Muscle of leg (tissue), 11 donors: Measurements from ENCODE around the gene EXOC6B. TPM values are rescaled to one million over a fixed set of nuclear protein-coding genes. Genes with fewer than 3 reads are reported as not detected.
A peak's percentile ranks its signal among the peaks of the same experiment; 100 is the strongest.
"Not testable (repeated sequence)": the region's sequence is repeated elsewhere in the genome, so short reads cannot be mapped to it uniquely, and the experiment has no call there.

ENCODE experiments used
- DNase-seq: peaks from one replicate; pipeline ENCODE4 v3.0.0; 2013
- H3K27ac ChIP-seq: one replicate; pipeline ENCODE4 v1.5.1; 2013; ENCODE audit warnings: mild to moderate bottlenecking, low read length, control low read depth
- H3K27me3 ChIP-seq: one replicate; pipeline ENCODE4 v1.6.1; 2013; ENCODE audit warnings: low read length; ENCODE audit not compliant: control insufficient read depth, insufficient read depth
- H3K36me3 ChIP-seq: one replicate; pipeline ENCODE4 v1.6.1; 2013; ENCODE audit warnings: low read length; ENCODE audit not compliant: control insufficient read depth, insufficient read depth
- H3K4me1 ChIP-seq: one replicate; pipeline ENCODE4 v1.6.1; 2013; ENCODE audit warnings: low read length; ENCODE audit not compliant: control insufficient read depth, insufficient read depth
- H3K4me3 ChIP-seq: one replicate; pipeline ENCODE4 v1.5.1; 2013; ENCODE audit warnings: low read length, control low read depth
- H3K9me3 ChIP-seq: replicated peaks from 2 replicates; pipeline ENCODE4 v1.6.1; 2013; ENCODE audit warnings: low read depth, low read length; ENCODE audit not compliant: control insufficient read depth
- WGBS: methylation state at CpG from one replicate; pipeline ENCODE4 v1.1.5; 2013; ENCODE audit warnings: missing lambda C conversion rate; ENCODE audit not compliant: insufficient coverage; 5-methylcytosine and 5-hydroxymethylcytosine counted together
- polyA plus RNA-seq, 8 donors: library from polyadenylated mRNA; unstranded; fragments of 120-200 nt; gene quantifications; one replicate each; pipeline versions ENCODE4 v1.2.1 to v1.2.3, GENCODE V29; 2013; ENCODE audit warnings: inconsistent platforms in 1 of 8, low replicate concordance in 1 of 8; ENCODE audit not compliant: insufficient read length in 8 of 8, insufficient read depth in 1 of 8
- total RNA-seq: library from RNA; stranded (reverse); fragments of 120-200 nt; gene quantifications from one replicate; pipeline ENCODE4 v1.2.4, GENCODE V29; 2013

The EXOC6B gene
- total and polyA plus RNA-seq, 9 donors = 8.5 to 17.1 (median 10.8) TPM

DNA sequence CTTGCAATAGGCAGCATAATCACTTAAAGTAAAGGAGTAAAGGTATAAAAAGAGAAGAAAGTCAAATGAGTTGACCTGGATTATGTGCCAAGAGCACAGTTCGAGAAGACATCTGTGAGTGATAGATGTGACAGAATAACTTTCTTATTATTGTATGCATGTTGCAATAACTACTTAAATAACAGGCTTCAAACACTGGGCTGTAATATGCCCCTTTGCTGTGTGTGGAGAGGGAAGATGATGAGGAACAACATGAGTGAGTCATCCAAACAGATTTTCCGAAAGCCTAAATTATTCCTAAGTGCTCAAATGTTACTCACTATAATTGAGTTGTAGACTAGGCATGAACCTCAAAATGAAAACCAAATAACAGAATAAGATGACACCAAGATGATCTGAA, 328.1 kb downstream of the EXOC6B start:
- H3K4me1 ChIP-seq = no peaks in the 10 kb centered on the region
- WGBS = no CpG with 5 or more reads among the region's 2 CpGs
- H3K27me3 ChIP-seq = no peaks in the 10 kb centered on the region
- no peaks in the 10 kb centered on the region for H3K36me3 ChIP-seq
- DNase-seq = no peak
- H3K27ac ChIP-seq = no peak overlapping the region
- no peak overlapping the region for H3K4me3 ChIP-seq
- H3K9me3 ChIP-seq = no peaks in the 10 kb centered on the region

DNA sequence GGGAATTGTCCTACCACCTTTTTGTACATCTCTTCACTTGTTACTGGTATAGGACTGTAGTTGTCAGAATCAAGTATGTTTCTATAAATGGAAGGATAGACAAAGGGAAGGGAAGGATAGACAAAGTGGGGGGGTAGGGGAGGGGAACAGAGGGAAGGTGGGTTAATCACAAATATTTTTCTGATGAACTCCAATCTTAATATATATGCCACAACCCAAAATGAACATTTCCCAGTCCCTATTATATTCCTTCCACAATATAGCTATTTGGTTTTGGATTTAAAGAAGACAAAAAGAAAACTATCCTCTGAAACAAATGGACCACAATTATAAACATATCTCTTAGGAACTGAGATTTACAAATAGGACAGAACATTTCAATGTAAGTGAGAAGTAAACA, 329.4 kb downstream of the EXOC6B start:
- DNase-seq = no peak

DNA sequence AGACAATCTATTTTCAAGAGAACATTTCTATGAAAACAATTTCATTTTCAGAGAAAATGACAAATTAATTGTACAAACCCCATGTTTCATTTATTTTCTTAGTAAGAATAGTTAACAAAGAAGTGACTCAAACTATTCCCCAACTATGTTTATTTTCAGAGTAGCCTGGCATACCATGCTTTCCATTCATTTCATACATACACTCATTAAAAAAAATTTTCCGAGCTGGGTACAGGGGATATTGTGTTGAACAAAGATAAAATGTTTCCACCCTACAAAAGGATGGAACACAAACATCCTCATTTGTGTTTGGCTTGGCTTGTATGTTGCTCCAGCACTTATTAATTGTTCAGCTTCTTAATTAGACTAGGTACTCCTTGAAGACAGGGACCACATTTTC, 331.4 kb downstream of the EXOC6B start:
- H3K27ac ChIP-seq = no peak overlapping the region
- H3K27me3 ChIP-seq = no peaks in the 10 kb centered on the region
- no peaks in the 10 kb centered on the region for H3K36me3 ChIP-seq
- no peaks in the 10 kb centered on the region for H3K9me3 ChIP-seq
- no CpG with 5 or more reads among the region's 1 CpG for WGBS
- no peak overlapping the region for H3K4me3 ChIP-seq
- DNase-seq = no peak
- no peaks in the 10 kb centered on the region for H3K4me1 ChIP-seq

More for the DNA sequence above, 329.4 kb downstream of the EXOC6B start:
- no peak overlapping the region for H3K27ac ChIP-seq
- no peaks in the 10 kb centered on the region for H3K9me3 ChIP-seq
- H3K36me3 ChIP-seq = no peaks in the 10 kb centered on the region
- H3K4me3 ChIP-seq = no peak overlapping the region
- H3K4me1 ChIP-seq = no peaks in the 10 kb centered on the region
- H3K27me3 ChIP-seq = no peaks in the 10 kb centered on the region

DNA sequence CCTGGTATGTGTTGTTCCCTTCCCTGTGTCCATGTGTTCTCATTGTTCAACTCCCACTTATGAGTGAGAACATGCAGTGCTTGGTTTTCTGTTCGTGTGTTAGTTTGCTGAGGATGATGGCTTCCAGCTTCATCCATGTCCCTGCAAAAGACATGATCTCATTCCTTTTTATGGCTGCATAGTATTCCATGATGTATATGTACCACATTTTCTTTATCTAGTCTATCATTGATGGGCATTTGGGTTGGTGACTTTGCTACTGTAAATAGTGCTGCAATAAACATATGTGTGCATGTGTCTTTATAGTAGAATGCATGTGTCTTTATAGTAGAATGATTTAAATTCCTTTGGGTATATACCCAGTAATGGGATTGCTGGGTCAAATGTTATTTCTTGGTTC, 341.2 kb downstream of the EXOC6B start:
- WGBS = no CpG with 5 or more reads among the region's 1 CpG
- H3K9me3 ChIP-seq, H3K4me1 ChIP-seq, H3K4me3 ChIP-seq, DNase-seq, H3K27me3 ChIP-seq, H3K36me3 ChIP-seq, H3K27ac ChIP-seq: not testable (repeated sequence)

- Histone ChIP-seq H3K4me1 (no peaks in the 10 kb centered on the region), H3K27me3 (no peaks in the 10 kb centered on the region), H3K4me3 (no peak overlapping the region), H3K36me3 (no peaks in the 10 kb centered on the region), H3K27ac (no peak overlapping the region), H3K9me3 (no peaks in the 10 kb centered on the region)
- no peak for DNase-seq
- no CpG with 5 or more reads among the region's 2 CpGs for WGBS
Measured at GRCh38 chr2:72483346-72483745, 342.5 kb downstream of the EXOC6B start.

- no peak overlapping the region for H3K27ac ChIP-seq
- H3K9me3 ChIP-seq = peaks cover 13% of the 10 kb centered on the region
- WGBS = 89% methylated on average over 3 of the region's 3 CpGs
- H3K27me3 ChIP-seq = no peaks in the 10 kb centered on the region
- DNase-seq = no peak
- no peak overlapping the region for H3K4me3 ChIP-seq
- peaks cover 5% of the 10 kb centered on the region for H3K36me3 ChIP-seq
- H3K4me1 ChIP-seq = no peaks in the 10 kb centered on the region
Measured at GRCh38 chr2:72475246-72475645, 350.6 kb downstream of the EXOC6B start.

GRCh38 chr2:72457801-72458516, 367.9 kb downstream of the EXOC6B start:
- no peak overlapping the region for H3K27ac ChIP-seq
- H3K4me3 ChIP-seq = no peak overlapping the region
- H3K4me1 ChIP-seq = no peaks in the 10 kb centered on the region
- no CpG with 5 or more reads among the region's 6 CpGs for WGBS
- H3K36me3 ChIP-seq = no peaks in the 10 kb centered on the region
- peaks cover 3% of the 10 kb centered on the region for H3K9me3 ChIP-seq
- no peaks in the 10 kb centered on the region for H3K27me3 ChIP-seq
- peak; percentile 22 for DNase-seq

GRCh38 chr2:72454189-72454588, 371.6 kb downstream of the EXOC6B start:
- DNase-seq = no peak
- no peaks in the 10 kb centered on the region for H3K9me3 ChIP-seq
- H3K27me3 ChIP-seq = no peaks in the 10 kb centered on the region
- no peaks in the 10 kb centered on the region for H3K36me3 ChIP-seq
- H3K4me1 ChIP-seq = no peaks in the 10 kb centered on the region
- WGBS = 60% methylated on average over 1 of the region's 4 CpGs
- H3K27ac ChIP-seq = no peak overlapping the region
- no peak overlapping the region for H3K4me3 ChIP-seq

- H3K27me3 ChIP-seq = no peaks in the 10 kb centered on the region
- H3K36me3 ChIP-seq = no peaks in the 10 kb centered on the region
- no CpG with 5 or more reads among the region's 2 CpGs for WGBS
- H3K27ac ChIP-seq = no peak overlapping the region
- H3K4me1 ChIP-seq = no peaks in the 10 kb centered on the region
- no peak for DNase-seq
- no peak overlapping the region for H3K4me3 ChIP-seq
- H3K9me3 ChIP-seq = peaks cover 5% of the 10 kb centered on the region
Measured at GRCh38 chr2:72442270-72442669, 383.6 kb downstream of the EXOC6B start.

- Histone ChIP-seq H3K27ac (no peak overlapping the region), H3K9me3 (peaks cover 8% of the 10 kb centered on the region), H3K27me3 (no peaks in the 10 kb centered on the region), H3K4me1 (no peaks in the 10 kb centered on the region), H3K4me3 (no peak overlapping the region), H3K36me3 (no peaks in the 10 kb centered on the region)
- DNase-seq = no peak
- 92% methylated on average over 4 of the region's 5 CpGs for WGBS
Measured at GRCh38 chr2:72439892-72440291, 385.9 kb downstream of the EXOC6B start.

DNA sequence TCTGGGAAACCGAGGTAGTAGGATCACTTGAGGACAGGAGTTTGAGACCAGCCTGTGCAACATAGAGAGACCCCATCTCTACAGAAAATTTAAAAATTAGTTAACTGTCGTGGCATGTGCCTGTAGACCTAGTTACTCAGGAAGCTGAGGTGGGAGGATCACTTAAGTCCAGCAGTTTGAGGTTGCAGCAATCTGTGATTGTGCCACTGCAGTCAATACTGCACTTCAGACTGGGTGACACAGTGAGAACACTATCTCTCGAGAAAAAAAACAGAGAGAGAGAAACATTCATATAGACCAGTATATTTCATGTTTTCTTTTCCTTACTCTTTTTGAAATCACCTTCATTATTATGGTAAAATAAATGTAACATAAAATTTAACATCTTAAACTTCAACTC, 387.5 kb downstream of the EXOC6B start:
- Histone ChIP-seq H3K4me1 (no peaks in the 10 kb centered on the region), H3K9me3 (peaks cover 3% of the 10 kb centered on the region), H3K4me3 (no peak overlapping the region), H3K27me3 (no peaks in the 10 kb centered on the region), H3K27ac (no peak overlapping the region), H3K36me3 (no peaks in the 10 kb centered on the region)
- no peak for DNase-seq
- WGBS = no CpG with 5 or more reads among the region's 3 CpGs
